HUES64 (cell line): ENCODE measurements around the gene WNT9A. TPM values are rescaled to one million over a fixed set of nuclear protein-coding genes. Genes with fewer than 3 reads are reported as not detected.
"Not testable (repeated sequence)": the region's sequence is repeated elsewhere in the genome, so short reads cannot be mapped to it uniquely, and the experiment has no call there.

Experiments
- H3K27ac ChIP-seq: 2 replicates; pipeline ENCODE4 v1.7.0; 2013; ENCODE audit warnings: low read depth, low read length, inconsistent platforms
- H3K27me3 ChIP-seq: 2 replicates; pipeline ENCODE4 v1.6.1; 2013; ENCODE audit warnings: mild to moderate bottlenecking, low read length; ENCODE audit not compliant: insufficient read depth
- H3K36me3 ChIP-seq: 2 replicates; pipeline ENCODE4 v1.6.1; 2013; ENCODE audit warnings: mild to moderate bottlenecking, low read length; ENCODE audit not compliant: insufficient read depth
- H3K4me1 ChIP-seq: 2 replicates; pipeline ENCODE4 v1.6.1; 2013; ENCODE audit warnings: mild to moderate bottlenecking, low read length, moderate library complexity; ENCODE audit not compliant: insufficient read depth
- H3K4me3 ChIP-seq: 2 replicates; pipeline ENCODE4 v1.5.1; 2013; ENCODE audit warnings: mild to moderate bottlenecking, low read length, moderate library complexity
- H3K9ac ChIP-seq: 2 replicates; pipeline ENCODE4 v1.6.1; 2013; ENCODE audit warnings: mild to moderate bottlenecking, low read depth, low read length
- H3K9me3 ChIP-seq: 2 replicates; pipeline ENCODE4 v1.6.1; 2013; ENCODE audit warnings: low read depth, low read length; ENCODE audit not compliant: insufficient read depth
- WGBS: fragments of 150-250, 120-280 bp; methylation state at CpG from one replicate; pipeline ENCODE4 v1.1.7; 2013; ENCODE audit warnings: missing lambda C conversion rate; 5-methylcytosine and 5-hydroxymethylcytosine counted together
- polyA plus RNA-seq, 2 experiments: library from polyadenylated mRNA; stranded (reverse); fragments of 50-300 nt; gene quantifications; one replicate each; pipeline ENCODE4 v1.2.3, GENCODE V29; 2013

WNT9A gene, protein sequence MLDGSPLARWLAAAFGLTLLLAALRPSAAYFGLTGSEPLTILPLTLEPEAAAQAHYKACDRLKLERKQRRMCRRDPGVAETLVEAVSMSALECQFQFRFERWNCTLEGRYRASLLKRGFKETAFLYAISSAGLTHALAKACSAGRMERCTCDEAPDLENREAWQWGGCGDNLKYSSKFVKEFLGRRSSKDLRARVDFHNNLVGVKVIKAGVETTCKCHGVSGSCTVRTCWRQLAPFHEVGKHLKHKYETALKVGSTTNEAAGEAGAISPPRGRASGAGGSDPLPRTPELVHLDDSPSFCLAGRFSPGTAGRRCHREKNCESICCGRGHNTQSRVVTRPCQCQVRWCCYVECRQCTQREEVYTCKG
- 0.75 TPM for polyA plus RNA-seq (2013, experiment 1 of 2)
- 0.82 TPM for polyA plus RNA-seq (2013, experiment 2 of 2)

DNA sequence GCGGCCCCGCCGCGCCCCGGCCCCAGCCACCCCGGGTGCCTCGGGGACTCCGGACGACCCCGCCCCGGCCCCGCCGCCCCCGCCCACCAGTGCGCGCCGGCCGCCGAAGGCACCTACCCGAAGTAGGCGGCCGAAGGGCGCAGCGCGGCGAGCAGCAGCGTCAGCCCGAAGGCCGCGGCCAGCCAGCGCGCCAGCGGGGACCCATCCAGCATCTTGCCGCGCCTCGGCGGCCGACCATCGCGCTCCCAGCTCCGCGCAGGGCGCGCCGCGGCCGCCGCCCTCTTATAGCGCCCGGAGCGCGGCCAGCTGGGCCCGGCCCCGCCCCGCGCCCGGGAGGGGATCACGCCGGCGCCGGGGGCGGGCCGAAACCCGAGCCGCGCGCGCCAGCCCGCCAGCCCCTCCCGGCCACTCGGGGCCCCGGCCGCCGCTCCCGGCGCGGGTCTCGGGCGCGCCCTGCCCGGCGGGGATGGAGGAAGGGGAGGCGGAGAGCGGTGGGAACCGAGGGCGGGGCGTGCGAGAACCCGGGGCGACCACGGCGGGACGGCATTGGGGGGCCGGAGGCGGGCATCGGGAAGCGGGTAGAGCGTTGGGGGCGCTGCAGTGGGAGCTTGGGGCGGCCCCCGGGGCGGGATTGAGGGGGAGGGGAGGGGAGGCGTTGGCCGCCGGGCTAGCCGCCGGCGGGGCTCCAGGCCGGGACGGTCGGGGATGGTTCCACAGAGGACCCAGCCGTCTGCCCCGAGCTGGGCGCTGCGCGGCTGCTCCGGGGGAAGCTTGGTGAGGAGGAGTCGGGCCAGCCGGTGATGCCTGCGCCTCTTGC, at the start of gene WNT9A:
Gene WNT9A (minus strand): TSS at position 257 of the 817 bp plus-strand sequence. CDS start 45 bp downstream, at position 212.
- H3K4me1 ChIP-seq: peaks cover 3% of the 10 kb centered on the region; the same call in 1 of the 2 replicates
- WGBS: under 1% methylated on average over 120 of the region's 120 CpGs
- peaks cover 31% of the 10 kb centered on the region for H3K27me3 ChIP-seq
- no peaks in the 10 kb centered on the region for H3K9me3 ChIP-seq
- H3K27ac ChIP-seq: no peak within 1 kb of the TSS
- peak within 1 kb of the TSS; percentile 62 for H3K9ac ChIP-seq
- H3K36me3 ChIP-seq: no peaks in the 10 kb centered on the region
- H3K4me3 ChIP-seq: peak within 1 kb of the TSS; percentile 82

DNA sequence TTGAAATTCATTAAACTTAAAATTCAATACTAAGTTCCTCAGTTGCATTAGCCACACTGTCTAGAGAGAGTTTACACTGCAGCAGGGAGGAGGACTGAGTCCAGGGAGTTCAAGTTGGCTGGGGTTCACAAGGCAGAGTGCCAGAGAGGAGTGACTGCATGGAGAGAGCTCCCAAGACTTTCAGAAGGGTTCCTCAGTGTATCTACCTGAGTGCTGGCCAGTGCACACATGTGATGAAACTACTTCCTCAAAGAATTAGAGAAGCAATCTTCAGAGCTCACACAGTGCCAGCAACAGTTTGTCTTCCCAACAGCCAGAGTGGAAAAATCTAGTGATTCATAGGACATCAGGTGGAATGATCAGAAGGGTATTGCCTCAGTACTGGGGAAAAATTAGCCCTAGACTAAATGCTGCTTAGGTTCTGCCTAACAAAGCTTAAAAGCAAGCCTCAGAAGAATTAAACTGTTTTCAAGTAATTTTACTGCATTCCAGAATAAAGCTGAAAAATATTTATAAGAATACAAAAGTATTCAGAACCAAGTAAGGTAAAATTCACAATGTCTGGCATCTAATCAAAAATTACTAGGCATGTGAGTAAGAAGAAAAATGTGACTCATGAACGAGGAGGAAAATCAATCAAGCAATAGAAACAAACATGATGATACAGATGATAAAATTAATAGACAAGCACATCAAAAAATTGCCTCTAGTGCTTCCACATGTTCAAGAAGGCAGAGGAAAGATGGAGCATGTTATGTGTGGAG, 48.6 kb upstream of the WNT9A start:
- no CpG with 5 or more reads among the region's 1 CpG for WGBS
- H3K27ac ChIP-seq: no peak overlapping the region

DNA sequence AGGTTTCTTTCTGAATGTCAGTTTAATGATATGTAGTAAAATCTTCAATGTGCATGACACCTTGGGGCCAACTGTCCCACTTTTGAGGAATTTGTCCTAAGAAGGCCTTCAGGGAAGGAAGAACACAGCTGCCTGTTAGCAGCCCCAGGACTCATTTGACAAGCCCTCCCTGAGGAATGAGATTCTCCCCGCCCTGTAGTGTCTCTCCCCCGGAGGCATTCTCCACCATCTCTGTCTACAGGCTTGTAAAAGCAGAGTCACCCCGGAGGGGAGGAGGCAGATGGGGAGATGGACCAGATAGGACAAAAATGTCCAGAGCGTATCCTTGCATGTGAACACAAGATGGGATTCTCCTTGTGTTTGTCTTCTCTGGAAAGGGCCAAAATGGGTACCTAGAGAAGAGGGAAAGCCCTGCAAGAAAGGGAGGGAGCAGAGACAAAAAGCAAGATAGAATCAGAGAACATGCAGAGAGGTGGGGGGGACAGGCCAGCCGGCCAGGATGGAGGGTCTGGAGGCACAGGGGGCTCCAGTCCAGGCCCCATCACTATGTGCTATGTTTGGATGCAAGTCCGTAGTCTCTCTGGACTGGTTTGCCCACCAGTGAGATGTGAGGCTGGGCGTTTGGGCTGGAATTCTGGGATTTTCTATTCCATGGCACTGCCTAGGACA, 47.0 kb upstream of the WNT9A start:
- 80% methylated on average over 7 of the region's 7 CpGs for whole genome bisulfite sequencing

More for the DNA sequence above, 48.6 kb upstream of the WNT9A start:
- H3K4me3 ChIP-seq: no peak overlapping the region
- H3K4me1 ChIP-seq: no peaks in the 10 kb centered on the region
- H3K27me3 ChIP-seq: peaks cover 45% of the 10 kb centered on the region
- no peaks in the 10 kb centered on the region for H3K36me3 ChIP-seq
- H3K9ac ChIP-seq: no peak overlapping the region
- peaks cover 12% of the 10 kb centered on the region; the same call in 1 of the 2 replicates for H3K9me3 ChIP-seq

DNA sequence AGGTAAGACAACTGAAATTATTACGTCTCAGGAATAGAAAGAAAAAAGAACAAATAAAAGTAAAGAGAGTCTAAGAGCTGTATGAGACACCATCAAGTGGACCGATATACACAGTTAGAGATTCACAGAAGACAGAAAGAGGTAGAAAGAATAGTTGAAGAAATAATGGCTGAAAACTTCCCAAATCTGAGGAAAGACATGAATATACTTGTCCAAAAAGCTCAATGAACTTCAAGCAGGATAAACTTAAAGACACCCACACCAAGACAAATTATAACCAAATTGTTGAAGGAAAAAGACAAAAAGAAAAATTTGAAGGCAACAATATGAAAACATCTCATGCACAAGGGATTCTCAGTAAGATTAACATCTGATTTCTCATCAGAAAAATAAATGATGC, 39.4 kb upstream of the WNT9A start:
- no peaks in the 10 kb centered on the region for H3K9me3 ChIP-seq
- 97% methylated on average over 2 of the region's 2 CpGs for WGBS
- H3K36me3 ChIP-seq: no peaks in the 10 kb centered on the region
- no peaks in the 10 kb centered on the region for H3K4me1 ChIP-seq
- H3K9ac ChIP-seq: no peak overlapping the region
- H3K27me3 ChIP-seq: peaks cover 36% of the 10 kb centered on the region
- H3K4me3 ChIP-seq: no peak overlapping the region
- H3K27ac ChIP-seq: no peak overlapping the region

More for the DNA sequence above, 47.0 kb upstream of the WNT9A start:
- no peaks in the 10 kb centered on the region for H3K4me1 ChIP-seq
- H3K27ac ChIP-seq: no peak overlapping the region
- H3K9ac ChIP-seq: no peak overlapping the region
- H3K9me3 ChIP-seq: peaks cover 12% of the 10 kb centered on the region; the same call in 1 of the 2 replicates
- peaks cover 32% of the 10 kb centered on the region for H3K27me3 ChIP-seq
- no peaks in the 10 kb centered on the region for H3K36me3 ChIP-seq
- no peak overlapping the region for H3K4me3 ChIP-seq

DNA sequence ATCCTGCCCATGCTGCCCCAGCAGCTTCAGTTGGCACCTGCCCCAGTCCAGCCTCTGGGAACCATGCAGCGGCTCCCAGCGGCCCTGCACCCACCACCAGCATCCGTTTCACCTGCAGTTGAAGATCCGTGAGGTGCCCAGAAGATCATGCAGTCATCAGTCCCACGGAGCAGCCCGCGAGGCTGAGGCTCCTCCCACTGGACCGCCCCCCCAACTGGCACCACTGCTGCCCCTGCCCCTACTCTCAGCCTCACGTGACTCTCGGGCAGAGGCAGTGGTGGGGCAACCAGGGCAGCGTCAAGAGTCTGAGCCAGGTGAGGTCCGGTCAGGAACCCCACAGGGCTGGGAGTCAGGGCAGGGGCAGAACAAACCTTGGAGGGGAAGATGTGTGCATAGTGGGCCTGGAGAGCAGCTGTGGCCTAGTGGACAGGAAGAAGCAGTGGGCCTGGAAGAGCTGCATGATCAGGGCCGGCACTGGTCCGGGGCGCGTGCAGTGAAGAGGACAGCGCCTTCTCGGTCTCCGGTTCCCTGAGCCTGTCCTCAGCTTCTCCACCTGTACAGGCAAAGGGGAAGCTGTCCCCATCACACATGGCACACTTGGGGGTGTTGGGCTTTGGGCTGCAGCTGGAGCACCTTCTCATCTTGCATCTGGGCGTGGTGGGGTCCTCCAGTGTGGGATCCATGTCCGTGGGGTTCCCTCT, 28.0 kb upstream of the WNT9A start:
- H3K4me3 ChIP-seq, H3K27me3 ChIP-seq, H3K36me3 ChIP-seq, H3K9ac ChIP-seq, H3K4me1 ChIP-seq, H3K27ac ChIP-seq, H3K9me3 ChIP-seq: not testable (repeated sequence)
- WGBS: 91% methylated on average over 14 of the region's 21 CpGs

DNA sequence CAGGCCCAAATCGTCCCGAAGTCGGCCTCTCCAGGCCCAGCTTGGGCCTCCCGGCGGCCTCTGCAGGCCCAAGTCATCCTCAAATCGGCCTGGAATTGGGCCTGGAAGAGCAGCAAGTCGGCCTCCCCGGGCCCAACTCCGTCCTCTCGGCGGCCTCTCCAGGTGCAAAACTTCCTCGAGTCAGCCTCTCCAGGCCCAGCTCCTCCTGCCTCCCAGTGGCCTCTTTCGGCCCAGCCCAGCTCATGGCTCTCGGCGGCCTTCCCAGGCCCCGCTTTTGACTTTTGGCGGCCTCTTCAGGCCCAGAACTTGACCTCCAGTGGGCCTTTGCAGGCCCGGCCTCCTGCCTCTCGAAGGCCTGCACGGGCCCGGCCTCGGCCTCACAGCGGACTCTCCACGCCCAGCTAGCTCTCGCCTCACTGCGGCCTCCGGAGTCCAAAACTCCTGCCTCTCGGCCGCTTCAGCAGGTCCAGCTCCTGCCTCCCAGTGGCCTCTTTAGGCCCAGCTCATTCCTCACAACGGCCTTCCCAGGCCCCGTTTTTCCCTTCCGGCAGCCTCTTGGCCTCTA, 26.1 kb upstream of the WNT9A start:
- not testable (repeated sequence) for H3K27ac ChIP-seq, H3K4me3 ChIP-seq, H3K9me3 ChIP-seq, H3K27me3 ChIP-seq, H3K36me3 ChIP-seq, H3K9ac ChIP-seq, H3K4me1 ChIP-seq
- 95% methylated on average over 25 of the region's 32 CpGs for WGBS

DNA sequence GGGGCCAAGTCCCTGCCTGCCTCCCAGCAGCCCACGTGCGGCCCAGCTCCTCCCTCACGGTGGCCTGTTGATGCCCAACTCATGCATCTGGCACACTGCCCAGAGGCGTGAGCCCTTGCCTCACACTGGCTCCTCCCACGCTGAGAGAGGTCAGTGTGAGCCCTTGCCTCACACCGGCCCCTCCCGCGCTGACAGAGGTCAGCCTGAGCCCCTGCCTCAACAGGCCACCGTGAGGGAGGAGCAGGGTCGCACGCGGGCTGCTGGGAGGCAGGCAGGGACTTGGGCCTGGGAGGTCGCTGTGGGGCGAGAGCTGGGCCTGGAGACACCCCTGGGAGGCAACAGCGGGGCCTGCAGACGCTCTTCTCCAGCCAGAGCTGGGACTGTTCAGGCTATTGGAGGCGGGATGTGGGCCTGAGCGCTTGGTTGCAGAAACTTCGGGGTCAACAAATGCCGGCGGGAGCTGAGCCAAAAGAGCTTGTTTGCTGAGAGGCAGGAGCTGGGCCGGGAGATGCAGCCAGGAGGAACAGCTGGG, 25.2 kb upstream of the WNT9A start:
- WGBS: 93% methylated on average over 22 of the region's 22 CpGs
- not testable (repeated sequence) for H3K36me3 ChIP-seq, H3K27ac ChIP-seq

DNA sequence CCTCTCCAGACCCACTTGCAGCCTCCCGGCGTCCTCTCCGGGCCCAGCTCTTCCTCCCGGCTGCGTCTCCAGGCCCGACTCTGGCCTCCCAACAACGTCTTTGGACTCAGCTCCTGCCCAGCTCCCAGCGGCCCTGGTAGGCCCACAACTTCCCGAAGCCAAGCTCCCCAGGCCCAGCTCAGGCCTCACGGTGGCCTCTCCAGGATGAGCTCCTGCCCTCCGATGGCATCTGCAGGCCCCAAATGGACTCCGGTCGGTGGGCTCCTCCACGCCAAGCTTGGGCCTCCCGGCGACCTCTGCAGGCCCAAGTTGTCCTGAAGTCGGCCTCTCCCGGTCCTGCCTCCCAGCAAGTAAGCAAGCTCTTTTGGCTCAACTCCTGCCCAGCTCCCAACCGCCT, 24.5 kb upstream of the WNT9A start:
- H3K27ac ChIP-seq, H3K4me3 ChIP-seq, H3K36me3 ChIP-seq, H3K4me1 ChIP-seq, H3K9me3 ChIP-seq, H3K27me3 ChIP-seq, H3K9ac ChIP-seq: not testable (repeated sequence)
- 98% methylated on average over 12 of the region's 19 CpGs for WGBS

More for the DNA sequence above, 25.2 kb upstream of the WNT9A start:
- H3K4me3 ChIP-seq, H3K4me1 ChIP-seq, H3K9ac ChIP-seq, H3K27me3 ChIP-seq, H3K9me3 ChIP-seq: not testable (repeated sequence)

DNA sequence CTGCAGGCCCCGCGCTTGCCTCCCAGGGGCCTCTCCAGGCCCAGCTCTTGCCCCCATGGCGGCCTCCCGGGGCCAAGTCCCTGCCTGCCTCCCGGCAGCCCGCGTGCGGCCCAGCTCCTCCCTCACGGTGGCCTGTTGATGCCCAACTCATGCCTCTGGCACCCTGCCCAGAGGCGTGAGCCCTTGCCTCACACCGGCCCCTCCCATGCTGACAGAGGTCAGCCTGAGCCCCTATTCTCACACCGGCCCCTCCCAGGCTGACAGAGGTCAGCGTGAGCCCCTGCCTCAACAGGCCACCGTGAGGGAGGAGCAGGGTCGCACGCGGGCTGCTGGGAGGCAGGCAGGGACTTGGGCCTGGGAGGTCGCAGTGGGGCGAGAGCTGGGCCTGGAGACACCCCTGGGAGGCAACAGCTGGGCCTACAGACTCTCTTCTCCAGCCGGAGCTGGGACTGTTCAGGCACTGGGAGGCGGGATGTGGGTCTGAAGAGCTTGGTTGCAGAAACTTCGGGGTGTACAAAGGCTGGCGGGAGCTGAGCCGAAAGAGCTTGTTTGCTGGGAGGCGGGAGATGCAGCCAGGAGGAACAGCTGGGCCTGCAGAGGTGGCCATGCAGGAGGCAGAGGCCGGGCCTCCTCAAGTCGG, 24.0 kb upstream of the WNT9A start:
- not testable (repeated sequence) for H3K4me1 ChIP-seq, H3K27me3 ChIP-seq, H3K4me3 ChIP-seq, H3K9ac ChIP-seq, H3K36me3 ChIP-seq, H3K27ac ChIP-seq, H3K9me3 ChIP-seq
- 95% methylated on average over 23 of the region's 27 CpGs for WGBS
